HepG2 (cell line): ENCODE data around the gene NISCH. TPM values are rescaled to one million over a fixed set of nuclear protein-coding genes. Genes with fewer than 3 reads are reported as not detected.

Experiments
- BRCA1 ChIP-seq: sonication (generic); formaldehyde crosslinking; IDR thresholded peaks from 2 replicates; pipeline ENCODE4 v1.4.0; 2020; ENCODE audit warnings: missing genetic modification reagents
- FOXC1 ChIP-seq: sonication (generic); formaldehyde crosslinking; IDR thresholded peaks from 2 replicates; pipeline ENCODE4 v1.8.0; 2022; ENCODE audit warnings: mild to moderate bottlenecking, missing genetic modification reagents, borderline replicate concordance
- JUNB ChIP-seq: sonication (generic); formaldehyde crosslinking; IDR thresholded peaks from 2 replicates; pipeline ENCODE4 v1.8.0; 2022; ENCODE audit warnings: missing genetic modification reagents, mild to moderate bottlenecking, borderline replicate concordance
- MLXIP ChIP-seq: sonication (generic); formaldehyde crosslinking; IDR thresholded peaks from 2 replicates; pipeline ENCODE4 v1.9.0; 2021; ENCODE audit warnings: missing genetic modification reagents, borderline replicate concordance
- MXD4 ChIP-seq: IDR thresholded peaks from 2 replicates; pipeline ENCODE4 v1.6.1; 2016; ENCODE audit warnings: mild to moderate bottlenecking, missing biosample characterization, missing genetic modification reagents
- NFRKB ChIP-seq: fragments of 450-650 bp; IDR thresholded peaks from 2 replicates; pipeline ENCODE4 v1.6.1; 2017
- NR1H2 ChIP-seq: sonication (generic); formaldehyde crosslinking; IDR thresholded peaks from 2 replicates; pipeline ENCODE4 v1.8.1; 2022; ENCODE audit warnings: low read depth, missing genetic modification reagents, borderline replicate concordance
- NR2F1 ChIP-seq, 2 experiments: fragments of 450-650 bp in 1 of 2; formaldehyde crosslinking in 1 of 2; IDR thresholded peaks; 2 replicates each; pipeline versions ENCODE4 v1.5.0 to v1.6.1; 2016 to 2020; ENCODE audit warnings: mild to moderate bottlenecking in 1 of 2, missing compliant biosample characterization in 1 of 2, missing genetic modification reagents in 1 of 2, moderate library complexity in 1 of 2
- PRDM15 ChIP-seq: sonication (generic); formaldehyde crosslinking; IDR thresholded peaks from 2 replicates; pipeline ENCODE4 v1.4.0; 2020; ENCODE audit warnings: missing genetic modification reagents
- SAP130 ChIP-seq: IDR thresholded peaks from 2 replicates; pipeline ENCODE4 v1.6.1; 2016; ENCODE audit warnings: low read depth
- SRY ChIP-seq: sonication (generic); formaldehyde crosslinking; IDR thresholded peaks from 2 replicates; pipeline ENCODE4 v1.8.0; 2022; ENCODE audit warnings: mild to moderate bottlenecking, missing genetic modification reagents
- ZKSCAN1 ChIP-seq: fragments of 150-350 bp; IDR thresholded peaks from 2 replicates; pipeline ENCODE4 v1.6.1; 2014; ENCODE audit warnings: low read length
- ZNF124 ChIP-seq: sonication (generic); formaldehyde crosslinking; IDR thresholded peaks from 2 replicates; pipeline ENCODE4 v1.4.0; 2020; ENCODE audit warnings: missing genetic modification reagents
- ZNF138 ChIP-seq: sonication (generic); formaldehyde crosslinking; IDR thresholded peaks from 2 replicates; pipeline ENCODE4 v1.5.0; 2020; ENCODE audit warnings: mild to moderate bottlenecking, low read depth, missing genetic modification reagents
- ZNF282 ChIP-seq: fragments of 450-650 bp; IDR thresholded peaks from 2 replicates; pipeline ENCODE4 v1.6.1; 2018; ENCODE audit not compliant: partially characterized antibody
- ZNF776 ChIP-seq: sonication (generic); formaldehyde crosslinking; IDR thresholded peaks from 2 replicates; pipeline ENCODE4 v1.4.0; 2020; ENCODE audit warnings: mild to moderate bottlenecking, missing genetic modification reagents
- ZNF781 ChIP-seq: sonication (generic); formaldehyde crosslinking; IDR thresholded peaks from 2 replicates; pipeline ENCODE4 v1.5.1; 2020; ENCODE audit warnings: borderline replicate concordance, mild to moderate bottlenecking, missing genetic modification reagents; ENCODE audit errors: not compliant biosample characterization
- polyA plus RNA-seq, 8 experiments: library from polyadenylated mRNA; depleted of rRNA in 3 of 8; stranded (reverse) in 7 of 8; unstranded in 1 of 8; fragments of >200 nt; fragmentation: Illumina TruSeq in 4 of 8; extraction: Trizol in 4 of 8; gene quantifications; 2 replicates each; pipeline versions ENCODE4 v1.2.1 to v1.2.3, GENCODE V29; 2011 to 2016; ENCODE audit warnings: low read depth in 4 of 8, missing spikeins in 1 of 8, mixed read lengths in 1 of 8; ENCODE audit not compliant: insufficient read depth in 1 of 8
- total RNA-seq, 5 experiments: library from RNA; depleted of rRNA; stranded (reverse); fragments of >200 nt; fragmentation: Illumina TruSeq; extraction: Trizol; gene quantifications; 2 replicates each; pipeline ENCODE4 v1.2.3, GENCODE V29; 2016; ENCODE audit warnings: low read depth in 1 of 5
- TF ChIP-seq, protein P1 (sequence below): sonication (generic); formaldehyde crosslinking; IDR thresholded peaks from 2 replicates; pipeline ENCODE4 v1.8.1; 2022; ENCODE audit warnings: mild to moderate bottlenecking, missing genetic modification reagents
- TF ChIP-seq, protein P2 (sequence below): sonication (generic); formaldehyde crosslinking; IDR thresholded peaks from 2 replicates; pipeline ENCODE4 v1.4.0; 2020; ENCODE audit warnings: mild to moderate bottlenecking, missing genetic modification reagents

Gene NISCH
- total and polyA plus RNA-seq, 2 of the 13 experiments (the other 11 are each of a cell fraction or from before 2014, with no cell fraction given), result 27.0 to 47.6 TPM

DNA sequence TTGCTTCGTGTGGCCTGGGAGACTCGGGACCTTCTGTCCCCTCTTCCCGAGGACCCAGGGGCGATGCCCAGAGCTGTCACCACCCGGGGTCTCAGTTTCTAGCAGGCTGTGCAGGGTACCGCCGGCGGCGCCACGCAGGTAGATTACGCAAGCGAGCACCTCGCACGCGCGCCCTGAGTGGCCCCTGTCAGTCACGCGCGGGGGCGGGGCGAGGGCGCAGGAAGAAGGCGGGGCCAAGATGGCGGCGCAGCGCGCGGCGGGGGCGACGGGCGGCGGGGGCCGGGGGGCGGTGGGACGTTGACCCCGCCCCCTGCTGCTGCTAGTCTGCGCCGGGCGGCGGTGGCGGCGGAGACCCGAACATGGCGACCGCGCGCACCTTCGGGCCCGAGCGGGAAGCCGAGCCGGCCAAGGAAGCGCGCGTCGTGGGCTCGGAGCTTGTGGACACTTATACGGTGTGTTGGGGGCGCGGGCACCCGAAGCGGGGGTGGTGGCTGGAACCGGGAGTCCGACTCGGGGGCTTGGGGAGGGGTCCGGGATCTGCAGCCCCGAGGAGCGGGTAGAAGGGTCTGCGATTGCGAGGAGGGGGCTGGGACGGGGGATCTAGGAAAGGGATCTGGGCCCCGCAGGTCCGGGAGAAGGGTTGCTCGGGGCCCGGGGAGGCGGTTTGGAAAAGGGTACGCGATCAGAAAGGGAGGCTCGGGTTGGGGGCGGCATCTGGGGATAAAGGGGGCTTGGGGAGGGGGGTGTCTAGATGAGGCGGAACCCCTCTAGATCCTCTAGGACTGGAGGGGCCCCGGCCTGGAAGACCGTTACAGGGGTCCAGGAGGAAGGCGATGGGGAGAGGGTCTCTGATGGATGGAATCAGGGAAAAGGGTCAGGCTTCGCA, at the start of gene NISCH (continued):
- TF ChIP-seq, protein P1, sequence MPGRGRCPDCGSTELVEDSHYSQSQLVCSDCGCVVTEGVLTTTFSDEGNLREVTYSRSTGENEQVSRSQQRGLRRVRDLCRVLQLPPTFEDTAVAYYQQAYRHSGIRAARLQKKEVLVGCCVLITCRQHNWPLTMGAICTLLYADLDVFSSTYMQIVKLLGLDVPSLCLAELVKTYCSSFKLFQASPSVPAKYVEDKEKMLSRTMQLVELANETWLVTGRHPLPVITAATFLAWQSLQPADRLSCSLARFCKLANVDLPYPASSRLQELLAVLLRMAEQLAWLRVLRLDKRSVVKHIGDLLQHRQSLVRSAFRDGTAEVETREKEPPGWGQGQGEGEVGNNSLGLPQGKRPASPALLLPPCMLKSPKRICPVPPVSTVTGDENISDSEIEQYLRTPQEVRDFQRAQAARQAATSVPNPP (CRISPR knock-in tag), result no peak
- no peak for TF ChIP-seq ZKSCAN1
- TF ChIP-seq, protein P2, sequence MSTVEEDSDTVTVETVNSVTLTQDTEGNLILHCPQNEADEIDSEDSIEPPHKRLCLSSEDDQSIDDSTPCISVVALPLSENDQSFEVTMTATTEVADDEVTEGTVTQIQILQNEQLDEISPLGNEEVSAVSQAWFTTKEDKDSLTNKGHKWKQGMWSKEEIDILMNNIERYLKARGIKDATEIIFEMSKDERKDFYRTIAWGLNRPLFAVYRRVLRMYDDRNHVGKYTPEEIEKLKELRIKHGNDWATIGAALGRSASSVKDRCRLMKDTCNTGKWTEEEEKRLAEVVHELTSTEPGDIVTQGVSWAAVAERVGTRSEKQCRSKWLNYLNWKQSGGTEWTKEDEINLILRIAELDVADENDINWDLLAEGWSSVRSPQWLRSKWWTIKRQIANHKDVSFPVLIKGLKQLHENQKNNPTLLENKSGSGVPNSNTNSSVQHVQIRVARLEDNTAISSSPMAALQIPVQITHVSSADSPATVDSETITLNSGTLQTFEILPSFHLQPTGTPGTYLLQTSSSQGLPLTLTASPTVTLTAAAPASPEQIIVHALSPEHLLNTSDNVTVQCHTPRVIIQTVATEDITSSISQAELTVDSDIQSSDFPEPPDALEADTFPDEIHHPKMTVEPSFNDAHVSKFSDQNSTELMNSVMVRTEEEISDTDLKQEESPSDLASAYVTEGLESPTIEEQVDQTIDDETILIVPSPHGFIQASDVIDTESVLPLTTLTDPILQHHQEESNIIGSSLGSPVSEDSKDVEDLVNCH (CRISPR knock-in tag), result no peak
- peak; percentile 80 for TF ChIP-seq MXD4 (CRISPR knock-in tag)
- peak; percentile 88 for TF ChIP-seq SAP130
- TF ChIP-seq BRCA1 (CRISPR knock-in tag), result no peak
- 0 out of 2 replicates have a peak, but pooled peaks have one; percentile 19 for TF ChIP-seq ZNF776 (CRISPR knock-in tag)
- TF ChIP-seq ZNF282, result no peak
- TF ChIP-seq ZNF124 (CRISPR knock-in tag), result no peak
- TF ChIP-seq ZNF781, result peak; percentile 34
- no peak for TF ChIP-seq JUNB
- TF ChIP-seq NFRKB, result no peak
- TF ChIP-seq ZNF138, result 0 out of 2 replicates have a peak, but pooled peaks have one; percentile 28
- TF ChIP-seq NR1H2 (CRISPR knock-in tag), result no peak
- no peak for TF ChIP-seq NR2F1 (CRISPR knock-in tag; IDR thresholded peaks at IDR 0.05)
- 0 out of 2 replicates have a peak, but pooled peaks have one; percentile 34 for TF ChIP-seq FOXC1 (CRISPR knock-in tag)
- TF ChIP-seq PRDM15 (CRISPR knock-in tag), result no peak
- 0 out of 2 replicates have a peak, but pooled peaks have one; percentile 47 for TF ChIP-seq SRY (CRISPR knock-in tag)
- peak; percentile 96 for TF ChIP-seq MLXIP
